IPS-18a (cell line): ENCODE data around the gene INA.
A peak's percentile ranks its signal among the peaks of the same experiment; 100 is the strongest.

ENCODE experiments used
- H3K27ac ChIP-seq: one replicate; pipeline ENCODE4 v1.5.1; 2013; ENCODE audit warnings: low read length
- H3K27me3 ChIP-seq: one replicate; pipeline ENCODE4 v1.6.1; 2013; ENCODE audit warnings: mild to moderate bottlenecking, low read length; ENCODE audit not compliant: control insufficient read depth, insufficient read depth
- H3K36me3 ChIP-seq: one replicate; pipeline ENCODE4 v1.6.1; 2013; ENCODE audit warnings: low read depth, low read length; ENCODE audit not compliant: control insufficient read depth
- H3K4me1 ChIP-seq: one replicate; pipeline ENCODE4 v1.6.1; 2013; ENCODE audit warnings: low read depth, low read length; ENCODE audit not compliant: control insufficient read depth
- H3K4me3 ChIP-seq: one replicate; pipeline ENCODE4 v1.5.1; 2013; ENCODE audit warnings: low read length
- H3K9ac ChIP-seq: one replicate; pipeline ENCODE4 v1.6.1; 2013; ENCODE audit warnings: mild to moderate bottlenecking, low read length, moderate library complexity
- H3K9me3 ChIP-seq: one replicate; pipeline ENCODE4 v1.6.1; 2013; ENCODE audit warnings: low read depth, low read length; ENCODE audit not compliant: control insufficient read depth

INA gene

DNA sequence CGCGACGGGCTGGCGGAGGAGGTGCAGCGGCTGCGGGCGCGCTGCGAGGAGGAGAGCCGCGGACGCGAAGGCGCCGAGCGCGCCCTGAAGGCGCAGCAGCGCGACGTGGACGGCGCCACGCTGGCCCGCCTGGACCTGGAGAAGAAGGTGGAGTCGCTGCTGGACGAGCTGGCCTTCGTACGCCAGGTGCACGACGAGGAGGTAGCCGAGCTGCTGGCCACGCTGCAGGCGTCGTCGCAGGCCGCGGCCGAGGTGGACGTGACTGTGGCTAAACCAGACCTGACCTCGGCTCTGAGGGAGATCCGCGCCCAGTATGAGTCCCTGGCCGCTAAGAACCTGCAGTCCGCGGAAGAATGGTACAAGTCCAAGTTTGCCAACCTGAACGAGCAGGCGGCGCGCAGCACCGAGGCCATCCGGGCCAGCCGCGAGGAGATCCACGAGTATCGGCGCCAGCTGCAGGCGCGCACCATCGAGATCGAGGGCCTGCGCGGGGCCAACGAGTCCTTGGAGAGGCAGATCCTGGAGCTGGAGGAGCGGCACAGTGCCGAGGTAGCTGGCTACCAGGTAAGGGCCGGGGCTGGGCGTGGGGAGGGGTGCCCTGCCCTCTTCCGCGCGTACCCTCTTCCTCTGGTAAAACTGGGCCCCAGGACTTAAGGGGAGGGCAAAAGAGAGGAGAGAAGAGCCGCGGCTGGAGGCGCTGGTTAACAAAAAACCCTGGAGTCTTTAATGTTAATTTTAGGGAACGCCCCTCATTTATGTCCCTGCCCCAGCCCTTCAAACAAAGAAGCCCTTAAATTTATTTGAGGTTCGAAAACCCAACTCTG lies 987 bp downstream of the INA start:
- H3K27ac ChIP-seq, result no peak overlapping the region

DNA sequence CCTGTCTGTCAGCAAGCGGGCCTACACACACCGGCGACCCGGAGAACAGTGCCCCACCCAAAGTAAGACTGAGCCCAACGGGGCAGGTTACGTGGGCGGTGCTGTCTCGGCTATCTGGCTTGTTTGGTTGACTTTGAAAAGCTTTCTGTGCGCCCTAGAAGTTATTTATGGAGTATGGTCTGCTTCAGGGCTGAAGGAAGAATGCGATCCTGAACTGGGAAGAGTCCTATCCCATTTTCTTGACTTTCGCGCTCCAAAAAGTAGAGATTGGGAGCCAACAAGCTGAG lies 1.5 kb downstream of the INA start:
- H3K4me3 ChIP-seq, result peak overlapping the region; percentile 69

More for the DNA sequence above, 987 bp downstream of the INA start:
- peak overlapping the region; percentile 69 for H3K4me3 ChIP-seq
- H3K9me3 ChIP-seq, result no peaks in the 10 kb centered on the region
- H3K4me1 ChIP-seq, result peaks cover 12% of the 10 kb centered on the region
- no peak overlapping the region for H3K9ac ChIP-seq
- peaks cover 67% of the 10 kb centered on the region for H3K27me3 ChIP-seq
- H3K36me3 ChIP-seq, result no peaks in the 10 kb centered on the region

DNA sequence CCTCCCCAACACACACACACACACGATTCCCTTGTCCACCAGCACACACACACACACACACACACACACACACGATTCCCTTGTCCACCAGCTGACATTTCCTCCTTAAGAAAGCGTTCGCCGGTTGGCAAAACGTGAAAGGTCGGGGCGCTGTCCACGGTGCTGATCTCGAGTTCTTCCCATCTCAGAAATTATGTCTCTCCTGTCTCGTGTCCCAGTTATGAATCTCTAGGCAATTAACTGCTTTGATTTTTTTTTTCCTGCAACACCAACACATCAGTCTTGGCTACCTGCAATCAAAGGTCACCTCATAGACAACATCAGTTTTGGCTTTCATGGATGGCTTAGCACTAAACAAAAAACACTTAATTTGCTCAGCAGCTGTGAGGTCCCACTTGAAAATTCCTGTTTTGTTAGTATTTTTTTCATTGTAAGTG lies 1.9 kb downstream of the INA start:
- H3K4me1 ChIP-seq, result peaks cover 12% of the 10 kb centered on the region
- no peak overlapping the region for H3K27ac ChIP-seq
- no peak overlapping the region for H3K9ac ChIP-seq
- H3K27me3 ChIP-seq, result peaks cover 67% of the 10 kb centered on the region
- no peaks in the 10 kb centered on the region for H3K36me3 ChIP-seq
- no peaks in the 10 kb centered on the region for H3K9me3 ChIP-seq
- H3K4me3 ChIP-seq, result peak overlapping the region; percentile 69

More for the DNA sequence above, 1.5 kb downstream of the INA start:
- Histone ChIP-seq H3K9ac (no peak overlapping the region), H3K27ac (no peak overlapping the region), H3K27me3 (peaks cover 67% of the 10 kb centered on the region), H3K36me3 (no peaks in the 10 kb centered on the region), H3K9me3 (no peaks in the 10 kb centered on the region), H3K4me1 (peaks cover 12% of the 10 kb centered on the region)

DNA sequence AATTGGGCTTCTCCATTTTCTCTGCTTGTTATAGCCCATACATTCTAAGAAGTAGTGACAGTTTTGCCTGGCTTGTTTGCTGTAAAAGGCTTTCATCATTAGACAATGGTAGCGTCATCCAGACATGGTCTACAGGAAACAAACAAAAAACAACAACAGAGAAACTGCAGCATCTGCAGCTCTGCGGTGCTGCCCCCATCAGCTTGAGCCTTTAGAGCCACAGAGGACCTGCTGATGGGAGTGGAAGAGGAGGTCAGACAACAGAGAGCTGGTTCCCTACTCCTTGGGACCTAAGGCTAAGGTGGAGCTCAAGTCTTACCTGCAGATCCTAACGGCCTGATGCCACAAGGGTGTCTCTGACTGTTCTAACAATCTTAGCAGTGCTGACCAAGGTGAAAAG lies 3.1 kb downstream of the INA start:
- peaks cover 66% of the 10 kb centered on the region for H3K27me3 ChIP-seq

DNA sequence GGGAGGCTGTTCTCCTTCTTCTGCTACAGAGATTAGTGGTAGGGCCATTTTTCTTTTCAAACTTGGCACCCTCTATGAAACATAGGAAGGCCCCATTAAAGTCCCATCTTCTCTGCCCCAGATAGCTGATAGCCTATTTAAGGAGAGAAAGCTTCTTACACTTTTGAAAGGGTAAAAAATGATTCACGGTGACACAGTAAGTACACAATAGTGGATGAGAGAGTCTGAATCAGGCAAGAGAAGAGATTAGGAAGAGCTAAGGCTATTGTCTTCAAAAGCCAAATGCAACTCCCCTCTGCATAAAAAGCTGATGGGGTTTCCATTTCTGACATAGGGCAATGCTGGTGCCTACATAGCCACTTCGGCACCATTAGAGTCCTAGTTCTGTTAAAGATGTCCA lies 3.6 kb downstream of the INA start:
- no peak overlapping the region for H3K9ac ChIP-seq
- H3K36me3 ChIP-seq, result no peaks in the 10 kb centered on the region
- H3K27me3 ChIP-seq, result peaks cover 62% of the 10 kb centered on the region
- H3K4me1 ChIP-seq, result peaks cover 12% of the 10 kb centered on the region
- H3K27ac ChIP-seq, result no peak overlapping the region
- no peak overlapping the region for H3K4me3 ChIP-seq
- H3K9me3 ChIP-seq, result no peaks in the 10 kb centered on the region

More for the DNA sequence above, 3.1 kb downstream of the INA start:
- no peak overlapping the region for H3K27ac ChIP-seq
- no peaks in the 10 kb centered on the region for H3K9me3 ChIP-seq
- no peak overlapping the region for H3K9ac ChIP-seq
- H3K4me3 ChIP-seq, result no peak overlapping the region
- H3K4me1 ChIP-seq, result peaks cover 12% of the 10 kb centered on the region
- no peaks in the 10 kb centered on the region for H3K36me3 ChIP-seq

DNA sequence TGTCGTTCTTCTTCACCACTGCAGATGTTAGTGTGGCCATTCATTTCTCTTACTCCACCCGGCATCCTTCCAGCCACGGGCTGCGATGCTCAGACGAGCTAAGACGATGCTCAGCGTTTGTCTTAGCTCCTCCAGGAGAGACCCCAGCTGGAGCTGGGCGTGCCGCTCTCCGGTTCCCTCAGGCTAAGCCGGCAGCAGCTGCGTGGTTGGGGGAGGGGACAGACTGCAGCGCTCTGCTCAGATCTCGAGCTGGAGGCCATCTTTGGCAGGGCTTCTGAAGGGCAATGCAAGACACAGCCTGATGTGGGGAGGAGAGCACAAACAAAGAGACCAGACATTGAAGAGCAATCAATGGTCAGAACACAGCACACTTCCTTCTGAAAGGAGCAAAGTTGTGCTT lies 4.8 kb downstream of the INA start:
- Histone ChIP-seq H3K9me3 (no peaks in the 10 kb centered on the region), H3K4me3 (peak overlapping the region; percentile 45), H3K27me3 (peaks cover 49% of the 10 kb centered on the region), H3K27ac (no peak overlapping the region), H3K36me3 (no peaks in the 10 kb centered on the region), H3K4me1 (peaks cover 12% of the 10 kb centered on the region), H3K9ac (peak overlapping the region; percentile 8)

DNA sequence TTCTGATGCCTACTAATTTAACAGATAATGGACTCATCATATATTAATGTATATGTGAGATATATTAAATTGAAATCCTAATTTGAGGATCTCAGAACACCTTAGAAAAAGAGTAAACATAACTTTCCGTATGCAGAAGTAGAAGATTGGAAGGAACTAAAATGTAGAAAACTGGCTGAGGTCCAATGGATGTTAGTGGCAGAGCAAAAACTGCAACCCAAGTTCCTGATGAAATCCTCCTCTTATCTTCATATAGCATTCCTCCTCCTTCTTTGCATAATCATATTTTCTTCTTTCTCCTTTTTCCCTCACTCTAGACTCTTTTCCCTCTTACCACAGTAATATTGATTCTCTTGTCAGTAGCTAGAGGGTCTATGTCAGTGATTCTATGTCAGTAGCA lies 6.0 kb downstream of the INA start:
- no peak overlapping the region for H3K27ac ChIP-seq
- no peaks in the 10 kb centered on the region for H3K36me3 ChIP-seq
- H3K4me3 ChIP-seq, result no peak overlapping the region
- H3K9me3 ChIP-seq, result no peaks in the 10 kb centered on the region
- H3K4me1 ChIP-seq, result peaks cover 12% of the 10 kb centered on the region
- H3K9ac ChIP-seq, result no peak overlapping the region
- H3K27me3 ChIP-seq, result peaks cover 37% of the 10 kb centered on the region

DNA sequence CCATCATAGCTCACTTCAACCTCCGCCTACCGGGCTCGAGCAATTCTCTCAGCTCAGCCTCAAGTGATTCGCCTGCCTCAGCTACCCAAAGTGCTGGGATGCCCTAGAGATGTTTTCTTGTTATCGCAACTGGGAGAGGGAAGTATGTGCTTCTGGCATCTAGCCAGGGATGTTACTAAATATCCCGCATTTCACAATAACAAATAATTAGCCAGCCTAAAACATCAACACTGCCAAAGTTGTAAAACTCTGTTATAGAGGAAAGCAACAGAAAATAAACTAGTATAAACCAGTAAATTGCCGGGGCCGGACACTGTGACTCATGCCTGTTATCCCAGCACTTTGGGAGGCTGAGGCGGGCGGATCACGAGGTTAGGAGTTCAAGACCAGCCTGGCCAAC lies 7.2 kb downstream of the INA start:
- no peaks in the 10 kb centered on the region for H3K9me3 ChIP-seq
- H3K36me3 ChIP-seq, result no peaks in the 10 kb centered on the region
- no peak overlapping the region for H3K4me3 ChIP-seq
- peaks cover 12% of the 10 kb centered on the region for H3K4me1 ChIP-seq
- H3K9ac ChIP-seq, result no peak overlapping the region
- H3K27me3 ChIP-seq, result peaks cover 25% of the 10 kb centered on the region
- no peak overlapping the region for H3K27ac ChIP-seq

DNA sequence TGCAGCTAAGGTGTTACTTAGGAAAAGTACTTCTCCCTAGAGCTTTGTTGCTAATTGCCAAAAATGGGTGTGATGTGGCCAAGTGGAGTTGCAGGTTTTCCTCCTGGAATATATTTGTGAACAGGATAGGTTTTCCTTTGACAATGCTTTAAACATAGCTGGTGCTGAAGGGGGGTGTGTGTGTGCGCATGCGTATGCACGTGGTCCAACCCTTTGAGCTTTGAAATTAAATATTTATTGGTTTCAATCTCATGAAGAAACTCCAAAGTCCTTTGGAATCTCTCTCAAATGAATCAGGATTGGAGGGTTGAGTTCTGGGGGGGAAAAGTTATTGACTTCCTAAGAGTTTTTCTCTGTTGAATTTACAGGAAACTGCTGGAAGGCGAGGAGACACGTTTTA lies 11.1 kb downstream of the INA start:
- no peak overlapping the region for H3K27ac ChIP-seq
- H3K4me3 ChIP-seq, result no peak overlapping the region
- H3K36me3 ChIP-seq, result no peaks in the 10 kb centered on the region
- no peak overlapping the region for H3K9ac ChIP-seq
- H3K9me3 ChIP-seq, result no peaks in the 10 kb centered on the region
- no peaks in the 10 kb centered on the region for H3K4me1 ChIP-seq
- no peaks in the 10 kb centered on the region for H3K27me3 ChIP-seq

DNA sequence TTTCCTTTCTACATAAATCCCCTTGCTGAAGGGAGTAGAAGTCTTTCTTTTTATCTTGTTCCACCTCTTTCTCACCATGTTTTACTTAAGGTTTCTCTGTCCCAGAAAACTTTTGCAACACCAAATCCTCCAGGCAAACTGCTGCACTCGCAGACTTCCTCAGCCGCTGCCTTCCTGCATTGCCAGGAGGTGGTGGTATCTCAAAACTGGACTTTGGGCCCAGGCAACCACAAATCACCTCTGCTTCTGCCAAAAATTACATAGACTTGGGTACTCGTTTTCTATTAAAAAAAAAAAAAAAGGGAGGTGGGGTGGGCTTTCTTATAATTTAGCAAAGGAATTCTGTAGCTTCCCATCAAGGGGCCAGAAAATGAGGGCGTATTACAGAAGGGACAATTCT lies 14.7 kb downstream of the INA start:
- no peak overlapping the region for H3K4me3 ChIP-seq
- H3K4me1 ChIP-seq, result no peaks in the 10 kb centered on the region
- H3K36me3 ChIP-seq, result no peaks in the 10 kb centered on the region
- no peaks in the 10 kb centered on the region for H3K27me3 ChIP-seq
- H3K27ac ChIP-seq, result no peak overlapping the region
- no peak overlapping the region for H3K9ac ChIP-seq
- H3K9me3 ChIP-seq, result no peaks in the 10 kb centered on the region

DNA sequence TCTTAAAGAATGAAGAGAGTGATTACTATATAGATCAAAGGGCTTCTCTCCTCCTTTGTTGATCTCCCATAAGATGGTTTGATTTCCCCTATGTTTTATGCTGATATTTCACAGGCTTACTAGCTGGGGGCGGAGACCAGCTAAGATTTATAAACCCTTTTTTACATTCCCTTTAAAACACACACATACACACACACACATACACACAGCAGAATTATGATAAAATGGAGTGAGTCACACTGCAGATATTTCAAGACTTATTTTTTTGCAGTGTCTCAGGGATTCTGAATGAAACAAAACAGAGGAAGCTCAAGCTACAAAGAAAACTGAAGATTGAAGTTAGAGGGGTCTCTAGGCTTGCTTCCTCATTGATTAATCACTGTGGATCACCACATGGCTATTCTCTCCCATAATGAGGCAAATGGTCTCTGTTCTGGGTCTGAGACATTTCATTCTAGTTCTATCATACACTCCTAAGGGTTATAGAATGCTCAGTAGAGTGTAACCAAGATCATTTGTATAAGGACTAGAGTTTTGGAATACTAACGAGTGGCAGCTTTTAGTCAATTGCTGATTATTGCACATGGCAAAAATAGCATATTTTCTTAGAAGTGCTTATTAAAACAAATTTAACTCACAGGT lies 18.6 kb downstream of the INA start:
- Histone ChIP-seq H3K27me3 (no peaks in the 10 kb centered on the region), H3K4me3 (no peak overlapping the region), H3K27ac (no peak overlapping the region), H3K9me3 (no peaks in the 10 kb centered on the region), H3K4me1 (no peaks in the 10 kb centered on the region), H3K9ac (no peak overlapping the region), H3K36me3 (no peaks in the 10 kb centered on the region)

DNA sequence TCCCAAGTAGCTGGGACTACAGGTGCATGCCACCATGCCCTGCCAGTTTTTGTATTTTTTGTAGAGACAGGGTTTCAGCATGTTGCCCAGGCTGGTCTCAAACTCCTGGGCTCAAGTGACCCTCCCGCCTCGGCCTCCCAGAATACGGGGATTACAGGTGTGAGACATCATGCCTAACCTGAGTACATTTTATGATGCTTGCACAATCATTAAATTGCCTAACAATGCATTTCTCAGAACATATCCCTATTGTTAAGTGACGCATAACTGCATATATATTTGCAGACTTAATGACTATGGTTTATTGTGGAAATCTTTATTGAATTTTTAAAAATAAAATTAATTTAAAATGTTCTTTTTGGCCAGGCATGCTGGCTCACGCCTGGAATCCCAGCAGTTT lies 30.7 kb downstream of the INA start:
- Histone ChIP-seq H3K9ac (no peak overlapping the region), H3K27me3 (no peaks in the 10 kb centered on the region), H3K4me1 (no peaks in the 10 kb centered on the region), H3K36me3 (peaks cover 23% of the 10 kb centered on the region), H3K27ac (no peak overlapping the region), H3K4me3 (no peak overlapping the region), H3K9me3 (no peaks in the 10 kb centered on the region)
